Measurements from ENCODE around the gene UBTD1.

Gene UBTD1

GRCh38 chr10:97607095-97607636, 108.4 kb downstream of the UBTD1 start:
- no peak for DNase-seq (ENCODE audit: extremely low read depth, low read depth)
- TF ChIP-seq CTCF (IDR thresholded peaks at IDR 0.05; ENCODE audit: low read depth, low read length) = no peak

GRCh38 chr10:97608991-97609561, 110.4 kb downstream of the UBTD1 start:
- DNase-seq (ENCODE audit: extremely low read depth, low read depth) = no peak
- no peak for TF ChIP-seq CTCF (IDR thresholded peaks at IDR 0.05; ENCODE audit: low read depth, low read length)

- no peak for TF ChIP-seq CTCF (IDR thresholded peaks at IDR 0.05; ENCODE audit: low read depth, low read length)
- DNase-seq (ENCODE audit: extremely low read depth, low read depth) = no peak
These were observed 112.7 kb downstream of the UBTD1 start for GRCh38 chr10:97611473-97611872.

GRCh38 chr10:97612386-97612785, 113.7 kb downstream of the UBTD1 start:
- DNase-seq (ENCODE audit: extremely low read depth, low read depth) = no peak
- peak; percentile 30 for TF ChIP-seq CTCF (IDR thresholded peaks at IDR 0.05; ENCODE audit: low read depth, low read length)

- TF ChIP-seq CTCF (IDR thresholded peaks at IDR 0.05; ENCODE audit: low read depth, low read length) = no peak
- no peak for DNase-seq (ENCODE audit: extremely low read depth, low read depth)
These were observed 119.6 kb downstream of the UBTD1 start for GRCh38 chr10:97618285-97618684.

- no peak for DNase-seq (ENCODE audit: extremely low read depth, low read depth)
- TF ChIP-seq CTCF (IDR thresholded peaks at IDR 0.05; ENCODE audit: low read depth, low read length) = no peak
These were observed 120.0 kb downstream of the UBTD1 start for GRCh38 chr10:97618733-97619132.
